Neural cell (in vitro differentiated cells): ENCODE measurements around the gene ANP32E. TPM values are rescaled to one million over a fixed set of nuclear protein-coding genes. Genes with fewer than 3 reads are reported as not detected.
"Not testable (repeated sequence)": the region's sequence is repeated elsewhere in the genome, so short reads cannot be mapped to it uniquely, and the experiment has no call there.

ENCODE experiments used
- H2AFZ ChIP-seq: fragments of 200-600, 300-800 bp; sonication (generic), shearing (Covaris generic); 2 replicates; pipeline ENCODE4 v1.6.0; 2014; ENCODE audit warnings: low read depth, mild to moderate bottlenecking, antibody characterized with exemption, low read length, moderate library complexity
- H3F3A ChIP-seq: fragments of 200-600 bp; shearing (Covaris generic); 2 replicates; pipeline ENCODE4 v1.6.1; 2016; ENCODE audit warnings: mild to moderate bottlenecking, moderate library complexity, mixed read lengths, antibody characterized with exemption, low read length; ENCODE audit not compliant: insufficient read depth, poor library complexity, severe bottlenecking
- H3K27ac ChIP-seq: fragments of 200-600, 300-800 bp; sonication (generic), shearing (Covaris generic); 2 replicates; pipeline ENCODE4 v1.5.1; 2014; ENCODE audit warnings: mild to moderate bottlenecking, low read length, moderate library complexity
- H3K27me3 ChIP-seq: fragments of 300-800, 200-600 bp; sonication (generic), shearing (Covaris generic); 2 replicates; pipeline ENCODE4 v1.6.0; 2014; ENCODE audit warnings: mild to moderate bottlenecking, low read depth, low read length, moderate library complexity; ENCODE audit not compliant: insufficient read depth
- H3K36me3 ChIP-seq: fragments of 300-800, 200-600 bp; sonication (generic), shearing (Covaris generic); 2 replicates; pipeline ENCODE4 v1.5.1; 2014; ENCODE audit warnings: mild to moderate bottlenecking, antibody characterized with exemption, low read length, moderate library complexity; ENCODE audit not compliant: insufficient read depth
- H3K4me2 ChIP-seq: fragments of 300-800, 200-600 bp; sonication (generic), shearing (Covaris generic); 2 replicates; pipeline ENCODE4 v1.6.0; 2014; ENCODE audit warnings: mild to moderate bottlenecking, low read length
- H3K4me3 ChIP-seq: fragments of 300-800, 200-600 bp; sonication (generic), shearing (Covaris generic); 2 replicates; pipeline ENCODE4 v1.5.1; 2014; ENCODE audit warnings: mild to moderate bottlenecking, low read length, moderate library complexity
- H3K79me2 ChIP-seq: fragments of 200-600 bp; shearing (Covaris generic); replicated peaks from 2 replicates; pipeline ENCODE4 v1.6.0; 2014; ENCODE audit warnings: mild to moderate bottlenecking, low read length, moderate library complexity; ENCODE audit not compliant: insufficient read depth
- H3K9ac ChIP-seq: fragments of 300-800, 200-600 bp; sonication (generic), shearing (Covaris generic); 2 replicates; pipeline ENCODE4 v1.6.1; 2016; ENCODE audit warnings: mild to moderate bottlenecking, low read length, mixed read lengths
- H3K9me2 ChIP-seq: fragments of 200-600 bp; shearing (Covaris generic); 2 replicates; pipeline ENCODE4 v1.6.1; 2016; ENCODE audit warnings: mild to moderate bottlenecking, low read length, mixed read lengths; ENCODE audit not compliant: insufficient read depth
- H3K9me3 ChIP-seq: fragments of 200-600, 300-800 bp; sonication (generic), shearing (Covaris generic); 2 replicates; pipeline ENCODE4 v1.6.1; 2016; ENCODE audit warnings: mild to moderate bottlenecking, mixed run types, low read length, moderate library complexity, mixed read lengths
- H4K20me1 ChIP-seq: fragments of 200-600 bp; shearing (Covaris generic); 2 replicates; pipeline ENCODE4 v1.6.1; 2016; ENCODE audit warnings: mild to moderate bottlenecking, mixed run types; ENCODE audit not compliant: insufficient read depth
- CTCF ChIP-seq: fragments of 450-650 bp; IDR thresholded peaks from 2 replicates; pipeline ENCODE4 v1.5.1; 2014; ENCODE audit warnings: antibody characterized with exemption, mild to moderate bottlenecking, moderate library complexity; ENCODE audit not compliant: poor library complexity, severe bottlenecking
- EP300 ChIP-seq: fragments of 450-650 bp; conservative IDR thresholded peaks from 2 replicates; pipeline ENCODE4 v1.6.1; 2014; ENCODE audit warnings: antibody characterized with exemption, mild to moderate bottlenecking, moderate library complexity; ENCODE audit not compliant: poor library complexity, severe bottlenecking
- EZH2 ChIP-seq: fragments of 200-600, 300-800 bp; shearing (Covaris generic), sonication (generic); IDR thresholded peaks from 2 replicates; pipeline ENCODE4 v1.6.1; 2014; ENCODE audit warnings: antibody characterized with exemption, low read length, borderline replicate concordance, mild to moderate bottlenecking; ENCODE audit not compliant: insufficient read depth, poor library complexity, severe bottlenecking
- MXI1 ChIP-seq: fragments of 450-650 bp; conservative IDR thresholded peaks from 2 replicates; pipeline ENCODE4 v1.6.1; 2014; ENCODE audit warnings: antibody characterized with exemption, mild to moderate bottlenecking; ENCODE audit not compliant: poor library complexity, severe bottlenecking
- POLR2AphosphoS5 ChIP-seq: IDR thresholded peaks from 2 replicates; pipeline ENCODE4 v1.6.1; 2012
- RAD21 ChIP-seq: fragments of 450-650 bp; conservative IDR thresholded peaks from 2 replicates; pipeline ENCODE4 v1.6.1; 2014; ENCODE audit warnings: antibody characterized with exemption, mild to moderate bottlenecking, moderate library complexity
- SMC3 ChIP-seq: fragments of 450-650 bp; conservative IDR thresholded peaks from 2 replicates; pipeline ENCODE4 v1.6.1; 2014; ENCODE audit warnings: antibody characterized with exemption, mild to moderate bottlenecking, moderate library complexity; ENCODE audit not compliant: poor library complexity
- TAF1 ChIP-seq: IDR thresholded peaks from 2 replicates; pipeline ENCODE4 v1.6.1; 2012; ENCODE audit warnings: low read depth
- polyA plus RNA-seq: library from polyadenylated mRNA; depleted of rRNA; stranded (reverse); fragments of >200 nt; gene quantifications from 2 replicates; pipeline ENCODE4 v1.2.3, GENCODE V29; 2014
- TF ChIP-seq, protein P1 (sequence below): IDR thresholded peaks from 2 replicates; pipeline ENCODE4 v1.6.1; 2012; ENCODE audit warnings: borderline replicate concordance

Gene ANP32E
- polyA plus RNA-seq, 1 donor from 2014 or later = 17.9 TPM

GRCh38 chr1:150187560-150187931, 48.4 kb downstream of the ANP32E start:
- Histone ChIP-seq H3K27ac (no peak overlapping the region), H3F3A (no peaks in the 10 kb centered on the region), H3K9me3 (no peaks in the 10 kb centered on the region), H3K9me2 (no peaks in the 10 kb centered on the region), H3K27me3 (no peaks in the 10 kb centered on the region), H4K20me1 (no peaks in the 10 kb centered on the region), H3K9ac (no peak overlapping the region), H2AFZ (no peak overlapping the region), H3K36me3 (no peaks in the 10 kb centered on the region), H3K79me2 (no peaks in the 10 kb centered on the region), H3K4me2 (no peak overlapping the region), H3K4me3 (no peak overlapping the region)
- TF ChIP-seq CTCF (peak; percentile 38), SMC3 (peak; percentile 29), EP300 (no peak), TAF1 (no peak), POLR2AphosphoS5 (no peak), MXI1 (no peak), RAD21 (no peak), EZH2 (no peak)
- TF ChIP-seq, protein P1, sequence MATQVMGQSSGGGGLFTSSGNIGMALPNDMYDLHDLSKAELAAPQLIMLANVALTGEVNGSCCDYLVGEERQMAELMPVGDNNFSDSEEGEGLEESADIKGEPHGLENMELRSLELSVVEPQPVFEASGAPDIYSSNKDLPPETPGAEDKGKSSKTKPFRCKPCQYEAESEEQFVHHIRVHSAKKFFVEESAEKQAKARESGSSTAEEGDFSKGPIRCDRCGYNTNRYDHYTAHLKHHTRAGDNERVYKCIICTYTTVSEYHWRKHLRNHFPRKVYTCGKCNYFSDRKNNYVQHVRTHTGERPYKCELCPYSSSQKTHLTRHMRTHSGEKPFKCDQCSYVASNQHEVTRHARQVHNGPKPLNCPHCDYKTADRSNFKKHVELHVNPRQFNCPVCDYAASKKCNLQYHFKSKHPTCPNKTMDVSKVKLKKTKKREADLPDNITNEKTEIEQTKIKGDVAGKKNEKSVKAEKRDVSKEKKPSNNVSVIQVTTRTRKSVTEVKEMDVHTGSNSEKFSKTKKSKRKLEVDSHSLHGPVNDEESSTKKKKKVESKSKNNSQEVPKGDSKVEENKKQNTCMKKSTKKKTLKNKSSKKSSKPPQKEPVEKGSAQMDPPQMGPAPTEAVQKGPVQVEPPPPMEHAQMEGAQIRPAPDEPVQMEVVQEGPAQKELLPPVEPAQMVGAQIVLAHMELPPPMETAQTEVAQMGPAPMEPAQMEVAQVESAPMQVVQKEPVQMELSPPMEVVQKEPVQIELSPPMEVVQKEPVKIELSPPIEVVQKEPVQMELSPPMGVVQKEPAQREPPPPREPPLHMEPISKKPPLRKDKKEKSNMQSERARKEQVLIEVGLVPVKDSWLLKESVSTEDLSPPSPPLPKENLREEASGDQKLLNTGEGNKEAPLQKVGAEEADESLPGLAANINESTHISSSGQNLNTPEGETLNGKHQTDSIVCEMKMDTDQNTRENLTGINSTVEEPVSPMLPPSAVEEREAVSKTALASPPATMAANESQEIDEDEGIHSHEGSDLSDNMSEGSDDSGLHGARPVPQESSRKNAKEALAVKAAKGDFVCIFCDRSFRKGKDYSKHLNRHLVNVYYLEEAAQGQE = no peak

DNA sequence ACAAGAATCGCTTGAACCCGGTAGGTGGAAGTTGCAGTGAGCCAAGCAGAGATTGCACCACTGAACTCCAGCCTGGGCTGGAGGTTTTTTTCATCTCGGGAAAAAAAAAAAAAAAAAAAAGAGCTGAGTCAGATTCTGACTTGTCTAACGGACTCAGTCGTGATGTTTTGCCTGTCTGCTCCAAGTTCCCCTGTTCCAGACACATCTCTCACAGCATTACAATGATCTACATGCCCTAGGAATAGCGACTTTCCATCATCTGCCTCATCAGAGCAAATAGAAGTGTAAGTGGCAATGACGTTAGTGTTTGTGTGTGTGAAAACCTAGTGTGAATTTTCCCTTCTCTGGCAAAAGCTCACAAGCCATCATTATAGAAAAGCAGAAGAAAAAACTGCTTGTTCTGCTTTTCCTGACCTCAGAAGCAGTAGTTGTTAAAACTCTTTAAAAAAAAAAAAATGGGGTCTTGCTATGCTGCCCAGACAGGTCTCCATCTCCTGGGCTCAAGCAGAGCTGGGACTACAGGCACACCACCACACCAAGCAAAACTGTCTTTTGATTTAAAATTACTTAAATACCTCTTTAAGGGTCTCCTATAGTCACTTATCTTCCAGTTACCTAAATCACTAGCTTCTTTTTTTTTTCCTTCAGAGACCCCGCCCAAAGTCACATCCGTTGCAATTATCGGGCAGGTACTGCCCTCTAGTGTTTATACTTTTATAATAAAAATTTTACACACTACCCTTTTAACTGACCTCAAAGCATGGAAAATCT, 48.9 kb downstream of the ANP32E start:
- Histone ChIP-seq H3K27ac (no peak overlapping the region), H3K4me2 (no peak overlapping the region), H4K20me1 (no peaks in the 10 kb centered on the region)

DNA sequence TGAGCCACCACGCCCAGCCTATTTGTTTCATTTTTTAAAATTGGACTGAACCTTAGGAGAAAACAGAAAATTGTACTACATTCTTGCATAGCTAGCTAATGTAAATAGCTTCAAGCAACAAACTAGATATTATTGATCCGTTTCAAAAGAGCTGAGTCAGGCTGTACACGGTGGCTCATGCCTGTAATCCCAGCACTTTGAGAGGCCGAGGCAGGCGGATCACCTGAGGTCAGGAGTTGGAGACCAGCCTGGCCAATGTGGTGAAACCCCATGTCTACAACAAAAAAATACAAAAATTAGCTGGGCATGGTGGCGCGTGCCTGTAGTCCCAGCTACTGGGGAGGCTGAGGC, 49.5 kb downstream of the ANP32E start:
- H3K9ac ChIP-seq, H3K36me3 ChIP-seq, H3K27me3 ChIP-seq, H3K79me2 ChIP-seq, H3K27ac ChIP-seq, H3K4me3 ChIP-seq, H3F3A ChIP-seq, H2AFZ ChIP-seq, H4K20me1 ChIP-seq, H3K4me2 ChIP-seq, H3K9me2 ChIP-seq, H3K9me3 ChIP-seq: not testable (repeated sequence)

More for the DNA sequence above, 48.9 kb downstream of the ANP32E start:
- Histone ChIP-seq H3K9ac (no peak overlapping the region), H2AFZ (no peak overlapping the region), H3K9me3 (no peaks in the 10 kb centered on the region), H3K79me2 (no peaks in the 10 kb centered on the region), H3K9me2 (no peaks in the 10 kb centered on the region), H3F3A (no peaks in the 10 kb centered on the region), H3K36me3 (no peaks in the 10 kb centered on the region), H3K4me3 (no peak overlapping the region), H3K27me3 (no peaks in the 10 kb centered on the region)
- TF ChIP-seq RAD21 (peak; percentile 86), TAF1 (no peak), CTCF (peak; percentile 79), SMC3 (peak; percentile 85), EP300 (no peak), MXI1 (no peak)
